OCI-LY3 (cell line): ENCODE results near the gene ASB8.

Experiments
- H2AFZ ChIP-seq: fragments of 200-600, 300-600 bp; shearing (Covaris generic); 2 replicates; pipeline ENCODE4 v1.6.0; 2014; ENCODE audit warnings: antibody characterized with exemption, low read depth, low read length
- H3K27ac ChIP-seq: fragments of 200-600, 300-600 bp; sonication (generic); 2 replicates; pipeline ENCODE4 v1.5.1; 2014; ENCODE audit warnings: mild to moderate bottlenecking, low read length, moderate library complexity, mixed read lengths
- H3K27me3 ChIP-seq: fragments of 200-600, 300-600 bp; sonication (generic); 2 replicates; pipeline ENCODE4 v1.6.1; 2014; ENCODE audit warnings: low read depth, low read length, mixed read lengths
- H3K36me3 ChIP-seq: fragments of 200-600, 300-600 bp; sonication (generic); replicated peaks from 2 replicates; pipeline ENCODE3; 2014; ENCODE audit warnings: low read depth, low read length, mixed read lengths
- H3K4me1 ChIP-seq: fragments of 300-600, 200-600 bp; sonication (generic); 2 replicates; pipeline ENCODE4 v1.6.1; 2014; ENCODE audit warnings: low read length, mixed read lengths
- H3K4me2 ChIP-seq: fragments of 200-600, 300-600 bp; sonication (generic); 2 replicates; pipeline ENCODE4 v1.6.1; 2014; ENCODE audit warnings: low read length, mixed read lengths
- H3K4me3 ChIP-seq: fragments of 300-600, 200-600 bp; sonication (generic); 2 replicates; pipeline ENCODE4 v1.5.1; 2014; ENCODE audit warnings: antibody characterized with exemption, mild to moderate bottlenecking, low read length, moderate library complexity
- H3K79me2 ChIP-seq: fragments of 300-600, 200-600 bp; shearing (Covaris generic); 2 replicates; pipeline ENCODE4 v1.6.1; 2014; ENCODE audit warnings: mild to moderate bottlenecking, low read length, mixed read lengths
- H3K9ac ChIP-seq: fragments of 300-600, 200-600 bp; shearing (Covaris generic); 2 replicates; pipeline ENCODE4 v1.6.0; 2014; ENCODE audit warnings: mild to moderate bottlenecking, low read length, moderate library complexity
- H3K9me3 ChIP-seq: fragments of 200-600, 300-600 bp; shearing (Covaris generic); 2 replicates; pipeline ENCODE4 v1.6.1; 2014; ENCODE audit warnings: low read length, mixed read lengths; ENCODE audit not compliant: insufficient read depth
- H4K20me1 ChIP-seq: fragments of 200-600, 300-600 bp; sonication (generic); 2 replicates; pipeline ENCODE4 v1.6.1; 2016; ENCODE audit warnings: low read length, mixed read lengths; ENCODE audit not compliant: insufficient read depth
- EZH2phosphoT487 ChIP-seq: fragments of 200-600 bp; shearing (Covaris generic); IDR thresholded peaks from 2 replicates; pipeline ENCODE4 v1.6.1; 2018; ENCODE audit warnings: antibody characterized with exemption, mixed run types, low read depth
- TF ChIP-seq, protein P1 (sequence below): fragments of 200-600, 300-600 bp; sonication (generic); IDR thresholded peaks from 2 replicates; pipeline ENCODE4 v1.5.1; 2014; ENCODE audit warnings: antibody characterized with exemption, low read length, low read depth

ASB8 gene

GRCh38 chr12:48135027-48135426 is 22.3 kb downstream of the ASB8 start:
- H3K27me3 ChIP-seq = no peaks in the 10 kb centered on the region
- no peak overlapping the region for H2AFZ ChIP-seq
- no peak overlapping the region for H3K9ac ChIP-seq
- H3K4me1 ChIP-seq = no peaks in the 10 kb centered on the region
- TF ChIP-seq, protein P1, sequence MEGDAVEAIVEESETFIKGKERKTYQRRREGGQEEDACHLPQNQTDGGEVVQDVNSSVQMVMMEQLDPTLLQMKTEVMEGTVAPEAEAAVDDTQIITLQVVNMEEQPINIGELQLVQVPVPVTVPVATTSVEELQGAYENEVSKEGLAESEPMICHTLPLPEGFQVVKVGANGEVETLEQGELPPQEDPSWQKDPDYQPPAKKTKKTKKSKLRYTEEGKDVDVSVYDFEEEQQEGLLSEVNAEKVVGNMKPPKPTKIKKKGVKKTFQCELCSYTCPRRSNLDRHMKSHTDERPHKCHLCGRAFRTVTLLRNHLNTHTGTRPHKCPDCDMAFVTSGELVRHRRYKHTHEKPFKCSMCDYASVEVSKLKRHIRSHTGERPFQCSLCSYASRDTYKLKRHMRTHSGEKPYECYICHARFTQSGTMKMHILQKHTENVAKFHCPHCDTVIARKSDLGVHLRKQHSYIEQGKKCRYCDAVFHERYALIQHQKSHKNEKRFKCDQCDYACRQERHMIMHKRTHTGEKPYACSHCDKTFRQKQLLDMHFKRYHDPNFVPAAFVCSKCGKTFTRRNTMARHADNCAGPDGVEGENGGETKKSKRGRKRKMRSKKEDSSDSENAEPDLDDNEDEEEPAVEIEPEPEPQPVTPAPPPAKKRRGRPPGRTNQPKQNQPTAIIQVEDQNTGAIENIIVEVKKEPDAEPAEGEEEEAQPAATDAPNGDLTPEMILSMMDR = no peak
- TF ChIP-seq EZH2phosphoT487 = no peak
- H3K27ac ChIP-seq = no peak overlapping the region
- H3K4me2 ChIP-seq = no peak overlapping the region
- peaks cover 52% of the 10 kb centered on the region for H3K36me3 ChIP-seq
- H3K4me3 ChIP-seq = no peak overlapping the region
- H3K79me2 ChIP-seq = no peaks in the 10 kb centered on the region
- no peaks in the 10 kb centered on the region for H3K9me3 ChIP-seq
- no peaks in the 10 kb centered on the region for H4K20me1 ChIP-seq

DNA sequence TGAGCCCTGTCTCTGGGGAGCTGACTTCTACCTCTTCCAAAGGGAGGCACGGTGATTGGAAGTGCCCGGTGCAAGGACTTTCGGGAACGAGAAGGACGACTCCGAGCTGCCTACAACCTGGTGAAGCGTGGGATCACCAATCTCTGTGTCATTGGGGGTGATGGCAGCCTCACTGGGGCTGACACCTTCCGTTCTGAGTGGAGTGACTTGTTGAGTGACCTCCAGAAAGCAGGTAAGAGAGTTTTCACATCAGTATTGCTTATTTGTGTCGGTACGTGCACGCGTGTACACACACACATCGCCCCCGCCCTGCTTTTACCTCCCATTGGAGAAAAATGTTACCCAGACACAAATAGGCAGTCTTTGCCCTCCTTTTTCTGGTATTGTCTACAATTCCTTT is 24.5 kb downstream of the ASB8 start:
- peaks cover 2% of the 10 kb centered on the region; the same call in 1 of the 2 replicates for H3K79me2 ChIP-seq
- no peaks in the 10 kb centered on the region for H4K20me1 ChIP-seq
- H3K4me2 ChIP-seq = no peak overlapping the region
- H3K4me3 ChIP-seq = no peak overlapping the region
- no peak overlapping the region for H3K9ac ChIP-seq
- no peak overlapping the region for H2AFZ ChIP-seq
- H3K9me3 ChIP-seq = no peaks in the 10 kb centered on the region
- peaks cover 62% of the 10 kb centered on the region for H3K36me3 ChIP-seq
- H3K27ac ChIP-seq = no peak overlapping the region
- H3K4me1 ChIP-seq = no peaks in the 10 kb centered on the region
- TF ChIP-seq EZH2phosphoT487 = no peak
- TF ChIP-seq, protein P1 = no peak
- H3K27me3 ChIP-seq = no peaks in the 10 kb centered on the region

GRCh38 chr12:48131517-48131916 is 25.8 kb downstream of the ASB8 start:
- H3K4me1 ChIP-seq = no peaks in the 10 kb centered on the region
- H3K27ac ChIP-seq = no peak overlapping the region
- H3K4me2 ChIP-seq = no peak overlapping the region
- peaks cover 7% of the 10 kb centered on the region; the same call in 1 of the 2 replicates for H3K79me2 ChIP-seq
- no peaks in the 10 kb centered on the region for H4K20me1 ChIP-seq
- no peaks in the 10 kb centered on the region for H3K9me3 ChIP-seq
- H3K36me3 ChIP-seq = peaks cover 70% of the 10 kb centered on the region
- no peaks in the 10 kb centered on the region for H3K27me3 ChIP-seq
- no peak for TF ChIP-seq EZH2phosphoT487
- TF ChIP-seq, protein P1 = no peak
- no peak overlapping the region for H3K4me3 ChIP-seq
- no peak overlapping the region for H3K9ac ChIP-seq
- no peak overlapping the region for H2AFZ ChIP-seq

DNA sequence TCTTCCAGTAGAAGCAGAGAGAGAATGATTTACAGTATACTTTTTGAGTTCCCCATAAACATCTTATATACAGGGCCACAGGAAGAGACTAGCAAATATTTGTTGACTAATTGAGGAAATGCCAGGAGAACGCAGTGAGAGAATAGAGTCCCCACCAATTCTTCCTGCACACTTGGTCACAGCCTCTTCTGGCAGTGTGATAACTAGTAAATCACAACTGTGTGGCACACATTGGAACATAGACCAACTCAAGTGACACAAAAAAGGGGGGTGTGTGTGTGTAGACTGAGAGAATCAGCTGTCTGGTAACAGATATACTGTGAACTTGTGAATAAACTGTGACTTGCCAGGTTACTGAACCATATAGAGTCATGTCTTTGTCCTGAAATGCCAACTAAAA is 27.9 kb downstream of the ASB8 start:
- Histone ChIP-seq H3K4me2 (no peak overlapping the region), H3K79me2 (peaks cover 7% of the 10 kb centered on the region; the same call in 1 of the 2 replicates), H3K9ac (no peak overlapping the region), H3K9me3 (no peaks in the 10 kb centered on the region), H2AFZ (no peak overlapping the region), H4K20me1 (no peaks in the 10 kb centered on the region), H3K27me3 (no peaks in the 10 kb centered on the region), H3K4me1 (no peaks in the 10 kb centered on the region), H3K27ac (no peak overlapping the region), H3K36me3 (peaks cover 72% of the 10 kb centered on the region), H3K4me3 (no peak overlapping the region)
- TF ChIP-seq EZH2phosphoT487 = no peak
- TF ChIP-seq, protein P1 = no peak
